DND-41 (cell line): ENCODE measurements around the gene COL19A1.

ENCODE experiments used
- ATAC-seq: fragments of 200-7000 bp; cut with Tn5 transposase; 3 replicates; pipeline ENCODE4 v1.9.1; 2021; ENCODE audit warnings: low read depth; ENCODE audit not compliant: insufficient read depth
- DNase-seq: peaks from one replicate; pipeline ENCODE4 v3.0.0-alpha.2; 2020
- H2AFZ ChIP-seq: 2 replicates; pipeline ENCODE4 v1.6.0; 2012; ENCODE audit warnings: low read depth, low read length
- H3K27ac ChIP-seq: 2 replicates; pipeline ENCODE4 v1.5.1; 2012; ENCODE audit warnings: low read length, inconsistent platforms
- H3K27me3 ChIP-seq: fragments of 200-600 bp; sonication (generic); 2 replicates; pipeline ENCODE4 v1.6.0; 2012; ENCODE audit warnings: low read length, mild to moderate bottlenecking, inconsistent platforms; ENCODE audit not compliant: insufficient read depth, poor library complexity
- H3K36me3 ChIP-seq: 2 replicates; pipeline ENCODE4 v1.5.1; 2012; ENCODE audit warnings: low read length, inconsistent platforms; ENCODE audit not compliant: insufficient read depth
- H3K4me1 ChIP-seq: 2 replicates; pipeline ENCODE4 v1.5.1; 2012; ENCODE audit warnings: mild to moderate bottlenecking, low read length; ENCODE audit not compliant: insufficient read depth
- H3K4me2 ChIP-seq: 2 replicates; pipeline ENCODE4 v1.6.0; 2012; ENCODE audit warnings: mild to moderate bottlenecking, moderate library complexity, low read length, inconsistent platforms; ENCODE audit not compliant: insufficient read depth
- H3K4me3 ChIP-seq, 2 experiments: fragments of 200-600 bp in 1 of 2; shearing (Covaris generic) in 1 of 2; 2 replicates each; pipeline ENCODE4 v1.5.1; 2012 to 2016; ENCODE audit warnings: inconsistent platforms in 2 of 2, low read length in 2 of 2, mild to moderate bottlenecking in 2 of 2, low read depth in 1 of 2, moderate library complexity in 1 of 2
- H3K79me2 ChIP-seq: 2 replicates; pipeline ENCODE4 v1.6.0; 2012; ENCODE audit warnings: low read length, inconsistent platforms; ENCODE audit not compliant: insufficient read depth
- H3K9ac ChIP-seq: 2 replicates; pipeline ENCODE4 v1.6.0; 2012; ENCODE audit warnings: low read depth, mild to moderate bottlenecking, inconsistent platforms, low read length, moderate library complexity
- H3K9me3 ChIP-seq: 2 replicates; pipeline ENCODE4 v1.5.1; 2012; ENCODE audit warnings: low read length, moderate library complexity, mild to moderate bottlenecking, inconsistent platforms; ENCODE audit not compliant: insufficient read depth, severe bottlenecking
- H4K20me1 ChIP-seq: 2 replicates; pipeline ENCODE4 v1.6.0; 2012; ENCODE audit warnings: low read length; ENCODE audit not compliant: insufficient read depth
- CTCF ChIP-seq: IDR thresholded peaks from 2 replicates; pipeline ENCODE4 v1.5.1; 2012; ENCODE audit warnings: borderline replicate concordance, low read length, moderate library complexity, mild to moderate bottlenecking; ENCODE audit not compliant: poor library complexity, severe bottlenecking; ENCODE audit errors: extremely low read depth
- EZH2 ChIP-seq: IDR thresholded peaks from 3 replicates; pipeline ENCODE4 v1.6.1; 2012; ENCODE audit warnings: borderline replicate concordance, low read depth, mild to moderate bottlenecking, moderate library complexity, low read length, inconsistent platforms; ENCODE audit not compliant: severe bottlenecking

COL19A1 gene

GRCh38 chr6:69825904-69826303 lies 40.5 kb upstream of the COL19A1 start:
- H3K79me2 ChIP-seq, result no peaks in the 10 kb centered on the region
- no peaks in the 10 kb centered on the region for H3K27me3 ChIP-seq
- H2AFZ ChIP-seq, result no peak overlapping the region
- H3K4me1 ChIP-seq, result no peaks in the 10 kb centered on the region
- H3K9me3 ChIP-seq, result no peaks in the 10 kb centered on the region
- ATAC-seq, result no peak
- no peaks in the 10 kb centered on the region for H3K36me3 ChIP-seq
- no peak overlapping the region for H3K27ac ChIP-seq
- no peak overlapping the region for H3K4me2 ChIP-seq
- no peak for DNase-seq
- H4K20me1 ChIP-seq, result no peaks in the 10 kb centered on the region
- no peak overlapping the region for H3K9ac ChIP-seq
- TF ChIP-seq EZH2 (no peak), CTCF (no peak)
- no peak overlapping the region for H3K4me3 ChIP-seq

GRCh38 chr6:69827276-69827893 lies 39.0 kb upstream of the COL19A1 start:
- H3K4me3 ChIP-seq, result no peak overlapping the region
- no peaks in the 10 kb centered on the region for H3K36me3 ChIP-seq
- no peak overlapping the region for H2AFZ ChIP-seq
- ATAC-seq (no peak), DNase-seq (no peak)
- no peaks in the 10 kb centered on the region for H3K9me3 ChIP-seq
- H3K79me2 ChIP-seq, result no peaks in the 10 kb centered on the region
- H3K9ac ChIP-seq, result no peak overlapping the region
- H3K4me2 ChIP-seq, result no peak overlapping the region
- no peak overlapping the region for H3K27ac ChIP-seq
- no peaks in the 10 kb centered on the region for H3K4me1 ChIP-seq
- no peaks in the 10 kb centered on the region for H4K20me1 ChIP-seq
- no peaks in the 10 kb centered on the region for H3K27me3 ChIP-seq
- TF ChIP-seq CTCF (no peak), EZH2 (no peak)

GRCh38 chr6:69832558-69832957 lies 33.8 kb upstream of the COL19A1 start:
- no peak for TF ChIP-seq CTCF
- TF ChIP-seq EZH2, result no peak
- no peak for ATAC-seq
- Histone ChIP-seq H2AFZ (no peak overlapping the region), H3K9ac (no peak overlapping the region), H3K36me3 (no peaks in the 10 kb centered on the region), H3K4me3 (no peak overlapping the region), H3K27ac (no peak overlapping the region), H3K27me3 (no peaks in the 10 kb centered on the region), H3K9me3 (no peaks in the 10 kb centered on the region), H3K79me2 (no peaks in the 10 kb centered on the region), H4K20me1 (no peaks in the 10 kb centered on the region), H3K4me1 (no peaks in the 10 kb centered on the region), H3K4me2 (no peak overlapping the region)
- no peak for DNase-seq
